Thymus (tissue), 11 donors: Measurements from ENCODE around the gene SOX8. TPM values are rescaled to one million over a fixed set of nuclear protein-coding genes. Genes with fewer than 3 reads are reported as not detected.
"Not testable (repeated sequence)": the region's sequence is repeated elsewhere in the genome, so short reads cannot be mapped to it uniquely, and the experiment has no call there.

Experiments used
- DNase-seq, 9 donors: peaks; one replicate each; pipeline ENCODE4 v3.0.0-alpha.2; 2013; ENCODE audit warnings: low spot score in 9 of 9, low read depth in 6 of 9, missing footprints in 1 of 9
- H3K27ac ChIP-seq, 2 donors: one replicate each; pipeline ENCODE4 v1.5.1; 2013; ENCODE audit warnings: control low read depth in 1 of 2, low read depth in 1 of 2, low read length in 1 of 2, mild to moderate bottlenecking in 1 of 2, moderate library complexity in 1 of 2
- H3K27me3 ChIP-seq, 2 donors: one replicate each; pipeline ENCODE4 v1.5.1; 2013; ENCODE audit warnings: low read length in 1 of 2; ENCODE audit not compliant: control insufficient read depth in 2 of 2, insufficient read depth in 1 of 2
- H3K36me3 ChIP-seq, 2 donors: one replicate each; pipeline ENCODE4 v1.5.1; 2013; ENCODE audit warnings: low read length in 1 of 2, mild to moderate bottlenecking in 1 of 2, moderate library complexity in 1 of 2; ENCODE audit not compliant: control insufficient read depth in 2 of 2, insufficient read depth in 2 of 2
- H3K4me1 ChIP-seq, 2 donors: one replicate each; pipeline ENCODE4 v1.5.1; 2013; ENCODE audit warnings: low read length in 2 of 2; ENCODE audit not compliant: control insufficient read depth in 2 of 2, insufficient read depth in 2 of 2
- H3K4me3 ChIP-seq, 2 donors: one replicate each; pipeline ENCODE4 v1.5.1; 2013; ENCODE audit warnings: low read length in 2 of 2, control low read depth in 1 of 2, mild to moderate bottlenecking in 1 of 2
- H3K9me3 ChIP-seq, 2 donors: one replicate each; pipeline ENCODE4 v1.5.1; 2013; ENCODE audit warnings: low read length in 1 of 2, mild to moderate bottlenecking in 1 of 2; ENCODE audit not compliant: control insufficient read depth in 2 of 2, insufficient read depth in 1 of 2
- WGBS: extraction: QIAGEN DNeasy Blood & Tissue Kit; methylation state at CpG from one replicate; pipeline ENCODE4 v1.1.7; 2013; 5-methylcytosine and 5-hydroxymethylcytosine counted together
- polyA plus RNA-seq: library from polyadenylated mRNA; stranded (reverse); fragments of 200-250 nt; gene quantifications from one replicate; pipeline ENCODE4 v1.2.3, GENCODE V29; 2013
- total RNA-seq: library from RNA; stranded (reverse); fragments of 120-200 nt; gene quantifications from one replicate; pipeline ENCODE4 v1.2.4, GENCODE V29; 2013
- donor health status: healthy.

Gene SOX8
- total and polyA plus RNA-seq, 2 donors = 1.3 to 2.1 TPM

DNA sequence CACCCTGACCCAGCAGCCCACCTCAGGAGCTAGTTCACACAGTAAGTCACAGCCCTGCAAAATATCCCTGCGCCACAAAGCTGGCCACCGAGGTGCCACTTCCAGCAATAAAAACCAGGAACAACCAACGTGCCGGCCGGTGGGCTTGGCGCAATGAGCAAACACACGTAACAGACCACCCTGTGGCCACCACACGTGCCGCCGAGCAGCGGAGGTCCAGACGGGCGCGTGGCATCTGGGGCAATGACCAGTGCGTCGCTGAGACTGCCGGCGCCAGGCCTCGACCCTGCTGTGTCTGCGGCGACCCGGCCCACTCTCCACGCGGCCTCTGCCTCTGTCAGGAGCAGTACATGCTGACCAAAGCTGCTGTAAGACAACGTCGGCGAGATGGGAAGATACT is 42.3 kb upstream of the SOX8 start:
- H3K36me3 ChIP-seq = peaks cover 0 to 2% of the 10 kb centered on the region in 2 donors
- peaks cover 0 to 7% of the 10 kb centered on the region in 2 donors for H3K9me3 ChIP-seq
- no peak overlapping the region for H3K27ac ChIP-seq
- H3K27me3 ChIP-seq = no peaks in the 10 kb centered on the region
- 94% methylated on average over 27 of the region's 27 CpGs for WGBS
- H3K4me1 ChIP-seq = no peaks in the 10 kb centered on the region
- no peak overlapping the region for H3K4me3 ChIP-seq
- no peak for DNase-seq

DNA sequence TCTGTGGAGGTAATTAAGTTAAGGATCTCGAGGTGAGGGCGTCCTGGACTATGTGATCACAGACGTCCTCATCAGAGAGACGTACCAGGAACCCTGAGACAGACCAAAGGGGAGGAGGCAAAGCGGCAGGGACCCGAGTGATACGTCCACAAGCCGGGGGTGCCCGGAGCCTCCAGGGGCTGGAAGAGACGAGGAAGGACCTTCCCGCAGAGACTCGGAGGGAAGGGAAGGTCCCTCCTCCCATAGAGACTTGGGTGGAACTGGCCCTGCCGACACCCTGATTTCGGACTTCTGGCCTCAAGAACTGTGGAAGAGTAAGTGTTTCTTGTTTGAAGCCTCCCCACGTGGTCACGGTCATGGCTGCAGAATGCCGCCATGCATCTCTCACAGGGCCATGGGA is 41.6 kb upstream of the SOX8 start:
- no peak overlapping the region for H3K4me3 ChIP-seq
- no peak overlapping the region for H3K27ac ChIP-seq
- H3K27me3 ChIP-seq = no peaks in the 10 kb centered on the region
- H3K36me3 ChIP-seq = peaks cover 0 to 4% of the 10 kb centered on the region in 2 donors
- H3K9me3 ChIP-seq = peaks cover 0 to 7% of the 10 kb centered on the region in 2 donors
- DNase-seq = no peak
- no peaks in the 10 kb centered on the region for H3K4me1 ChIP-seq
- WGBS = 92% methylated on average over 17 of the region's 17 CpGs

DNA sequence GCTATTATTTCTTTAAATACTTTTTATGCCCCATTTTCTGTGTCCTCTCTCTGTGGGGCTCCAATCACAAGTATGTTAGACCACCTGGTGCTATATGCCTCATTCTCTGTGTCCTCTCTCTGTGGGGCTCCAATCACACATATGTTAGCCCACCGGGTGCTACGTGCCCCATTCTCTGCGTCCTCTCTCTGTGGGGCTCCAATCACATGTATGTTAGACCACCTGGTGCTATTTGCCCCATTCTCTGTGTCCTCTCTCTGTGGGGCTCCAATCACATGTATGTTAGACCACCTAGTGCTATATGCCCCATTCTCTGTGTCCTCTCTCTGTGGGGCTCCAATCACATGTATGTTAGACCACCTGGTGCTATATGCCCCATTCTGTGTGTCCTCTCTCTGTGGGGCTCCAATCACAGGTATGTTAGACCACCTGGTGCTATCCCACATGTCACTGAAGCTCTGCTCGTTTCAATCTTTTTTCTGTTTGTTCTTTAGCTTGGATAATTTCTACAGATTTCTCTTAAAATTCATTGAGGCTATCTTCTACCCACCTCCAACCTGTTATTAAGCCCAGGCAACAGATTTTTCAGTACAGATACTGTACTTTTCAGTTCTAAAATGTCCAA is 39.0 kb upstream of the SOX8 start:
- H3K27me3 ChIP-seq = no peaks in the 10 kb centered on the region
- H3K4me3 ChIP-seq = no peak overlapping the region
- H3K9me3 ChIP-seq = peaks cover 0 to 9% of the 10 kb centered on the region in 2 donors
- H3K4me1 ChIP-seq = no peaks in the 10 kb centered on the region
- DNase-seq = no peak
- peaks cover 8 to 11% of the 10 kb centered on the region in 2 donors for H3K36me3 ChIP-seq
- WGBS = 86% methylated on average over 4 of the region's 4 CpGs
- no peak overlapping the region for H3K27ac ChIP-seq

DNA sequence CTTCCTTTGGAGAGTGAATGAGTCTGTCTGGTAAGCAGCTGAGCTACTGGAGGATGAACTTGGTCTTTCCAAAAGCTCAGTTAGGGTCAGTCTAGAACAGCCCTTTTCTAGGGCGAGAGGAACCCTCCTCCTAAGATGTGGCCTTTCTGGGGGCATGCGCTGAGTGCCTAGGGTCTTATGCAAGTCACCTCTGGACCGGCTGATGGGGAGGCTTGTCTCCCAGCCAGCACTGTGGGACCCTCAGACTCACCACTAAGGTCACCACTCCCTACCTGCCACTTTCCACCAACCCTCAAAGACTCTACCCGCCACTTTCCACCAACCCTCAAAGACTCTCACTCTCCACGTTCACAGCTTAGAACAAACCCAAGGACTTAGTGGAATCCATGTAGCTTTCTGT is 37.6 kb upstream of the SOX8 start:
- Histone ChIP-seq H3K4me3 (no peak overlapping the region), H3K4me1 (no peaks in the 10 kb centered on the region), H3K9me3 (peaks cover 0 to 9% of the 10 kb centered on the region in 2 donors), H3K27me3 (no peaks in the 10 kb centered on the region), H3K36me3 (peaks cover 8 to 11% of the 10 kb centered on the region in 2 donors), H3K27ac (no peak overlapping the region)
- 98% methylated on average over 5 of the region's 5 CpGs for WGBS
- DNase-seq = no peak

DNA sequence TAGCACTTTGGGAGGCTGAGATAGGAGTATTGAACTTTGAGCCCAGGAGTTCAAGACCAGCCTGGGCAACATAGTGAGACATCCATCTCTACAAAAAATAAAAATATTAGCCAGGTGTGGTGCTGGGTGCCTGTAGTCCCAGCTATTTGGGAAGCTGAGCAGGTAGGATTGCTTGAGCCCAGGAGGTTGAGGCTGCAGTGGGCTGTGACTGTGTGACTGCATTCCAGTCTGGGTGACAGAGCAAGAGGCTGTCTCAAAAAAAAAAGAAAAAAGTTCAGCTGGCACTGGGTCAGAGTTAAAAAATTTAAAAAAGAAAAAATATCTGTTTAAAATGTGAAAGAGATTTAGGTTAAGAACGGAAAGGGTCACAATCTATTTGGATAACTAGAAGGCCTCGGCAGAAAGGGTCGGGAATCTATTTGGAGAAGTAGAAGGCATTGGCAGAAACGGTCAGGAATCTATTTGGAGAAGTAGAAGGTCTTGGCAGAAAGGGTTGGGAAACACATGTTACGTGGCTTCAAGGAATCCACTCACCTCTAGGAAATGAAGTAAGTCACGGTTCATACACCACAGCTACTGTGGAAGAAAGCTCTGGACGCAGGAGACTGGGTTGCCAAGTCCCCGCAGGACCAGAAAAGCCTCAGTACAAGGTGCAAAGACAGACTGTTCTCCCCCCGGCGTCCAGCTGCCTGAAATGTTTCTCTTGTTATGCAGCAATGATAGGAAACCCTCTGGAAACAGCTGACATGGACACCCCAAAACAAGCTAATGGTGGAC is 36.1 kb upstream of the SOX8 start:
- Histone ChIP-seq H3K27me3 (no peaks in the 10 kb centered on the region), H3K4me3 (no peak overlapping the region), H3K9me3 (peaks cover 0 to 9% of the 10 kb centered on the region in 2 donors), H3K36me3 (peaks cover 8 to 11% of the 10 kb centered on the region in 2 donors), H3K27ac (no peak overlapping the region), H3K4me1 (no peaks in the 10 kb centered on the region)
- WGBS = 74% methylated on average over 10 of the region's 10 CpGs
- no peak for DNase-seq

DNA sequence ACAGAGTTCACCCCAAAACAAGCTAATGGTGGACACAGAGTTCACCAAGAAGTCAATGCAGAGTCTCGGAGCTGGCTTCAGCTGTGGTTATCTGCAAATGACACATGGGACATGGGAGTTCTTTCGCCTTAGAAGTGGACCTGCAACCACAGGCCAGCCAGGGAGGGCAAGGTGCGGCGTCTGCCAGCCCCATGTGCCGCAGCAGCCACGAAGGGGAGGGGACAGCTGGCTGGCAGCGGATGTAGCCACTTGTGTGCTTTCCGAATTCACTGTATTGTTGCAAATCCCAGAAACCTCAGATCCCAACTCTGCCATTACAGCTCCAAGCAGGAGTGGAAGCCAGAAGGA is 35.5 kb upstream of the SOX8 start:
- peaks cover 8 to 11% of the 10 kb centered on the region in 2 donors for H3K36me3 ChIP-seq
- no peaks in the 10 kb centered on the region for H3K4me1 ChIP-seq
- H3K4me3 ChIP-seq = no peak overlapping the region
- DNase-seq = no peak
- no peak overlapping the region for H3K27ac ChIP-seq
- H3K27me3 ChIP-seq = no peaks in the 10 kb centered on the region
- peaks cover 0 to 9% of the 10 kb centered on the region in 2 donors for H3K9me3 ChIP-seq
- WGBS = 98% methylated on average over 8 of the region's 8 CpGs

DNA sequence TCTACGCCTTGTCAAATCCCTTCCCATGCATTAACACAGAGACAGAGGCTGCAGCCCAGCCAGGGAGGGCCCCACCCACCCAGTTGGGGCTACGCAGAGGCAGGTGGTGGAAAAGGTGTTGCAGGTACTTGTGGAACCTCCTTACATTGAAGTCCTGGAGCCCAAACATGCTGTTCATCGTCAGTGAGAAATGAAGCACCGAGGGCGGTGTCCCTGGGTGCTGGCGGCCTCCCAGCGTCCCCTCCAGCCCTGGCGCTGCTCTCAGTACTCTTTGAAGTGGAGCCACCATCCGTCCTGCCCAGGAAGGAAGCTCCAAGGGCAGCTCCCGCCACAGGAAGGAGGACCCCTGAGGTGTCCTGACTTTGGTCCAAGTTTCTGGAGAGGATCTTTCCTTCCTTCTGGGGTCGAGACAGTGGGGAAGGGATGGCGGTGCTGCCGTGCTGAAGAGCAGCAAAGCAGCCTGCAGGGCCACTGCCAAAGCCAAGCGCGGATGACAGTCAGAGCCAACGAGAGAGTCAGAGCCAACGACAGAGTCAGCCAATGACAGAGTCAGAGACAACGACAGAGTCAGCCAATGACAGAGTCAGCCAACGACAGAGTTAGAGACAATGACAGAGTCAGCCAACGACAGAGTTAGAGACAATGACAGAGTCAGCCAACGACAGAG is 34.2 kb upstream of the SOX8 start:
- 94% methylated on average over 21 of the region's 21 CpGs for WGBS
- no peaks in the 10 kb centered on the region for H3K27me3 ChIP-seq
- DNase-seq = no peak
- no peak overlapping the region for H3K27ac ChIP-seq
- H3K36me3 ChIP-seq = peaks cover 15 to 20% of the 10 kb centered on the region in 2 donors
- no peaks in the 10 kb centered on the region for H3K4me1 ChIP-seq
- no peak overlapping the region for H3K4me3 ChIP-seq
- H3K9me3 ChIP-seq = peaks cover 0 to 8% of the 10 kb centered on the region in 2 donors

DNA sequence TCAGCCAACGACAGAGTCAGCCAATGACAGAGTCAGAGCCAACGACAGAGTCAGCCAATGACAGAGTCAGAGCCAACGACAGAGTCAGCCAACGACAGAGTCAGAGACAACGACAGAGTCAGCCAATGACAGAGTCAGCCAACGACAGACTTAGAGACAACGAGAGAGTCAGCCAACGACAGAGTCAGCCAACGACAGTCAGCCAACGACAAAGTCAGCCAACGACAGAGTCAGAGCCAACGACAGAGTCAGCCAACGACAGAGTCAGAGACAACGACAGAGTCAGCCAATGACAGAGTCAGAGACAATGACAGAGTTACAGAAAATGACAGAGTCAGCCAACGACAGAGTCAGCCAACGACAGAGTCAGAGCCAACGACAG is 33.7 kb upstream of the SOX8 start:
- peaks cover 16 to 22% of the 10 kb centered on the region in 2 donors for H3K36me3 ChIP-seq
- 88% methylated on average over 17 of the region's 17 CpGs for WGBS
- not testable (repeated sequence) for DNase-seq, H3K4me1 ChIP-seq, H3K4me3 ChIP-seq, H3K27me3 ChIP-seq, H3K27ac ChIP-seq, H3K9me3 ChIP-seq

DNA sequence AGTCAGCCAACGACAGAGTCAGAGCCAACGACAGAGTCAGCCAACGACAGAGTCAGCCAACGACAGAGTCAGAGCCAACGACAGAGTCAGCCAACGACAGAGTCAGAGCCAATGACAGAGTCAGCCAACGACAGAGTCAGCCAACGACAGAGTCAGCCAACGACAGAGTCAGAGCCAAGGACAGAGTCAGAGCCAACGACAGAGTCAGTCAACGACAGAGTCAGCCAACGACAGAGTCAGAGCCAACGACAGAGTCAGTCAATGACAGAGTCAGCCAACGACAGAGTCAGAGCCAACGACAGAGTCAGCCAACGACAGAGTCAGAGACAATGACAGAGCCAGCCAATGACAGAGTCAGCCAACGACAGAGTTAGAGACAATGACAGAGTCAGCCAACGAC is 32.8 kb upstream of the SOX8 start:
- not testable (repeated sequence) for H3K27me3 ChIP-seq, DNase-seq, H3K4me3 ChIP-seq, H3K27ac ChIP-seq, H3K9me3 ChIP-seq, H3K4me1 ChIP-seq
- WGBS = 94% methylated on average over 13 of the region's 18 CpGs
- H3K36me3 ChIP-seq = peaks cover 16 to 28% of the 10 kb centered on the region in 2 donors
